A549 (cell line): ENCODE results near the gene CACNA1D. TPM values are rescaled to one million over a fixed set of nuclear protein-coding genes. Genes with fewer than 3 reads are reported as not detected.

Experiments used
- ATAC-seq, 2 experiments: fragments of 200-7000 bp in 1 of 2; fragments of >200 bp in 1 of 2; cut with Nextera tagmentation in 1 of 2; cut with Tn5 transposase in 1 of 2; 3 replicates each; pipeline versions ENCODE4 v1.8.0 to v1.9.1; 2018 to 2020; ENCODE audit warnings: mild to moderate bottlenecking in 1 of 2, moderate library complexity in 1 of 2
- CTCF ChIA-PET: fragments of 300-600 bp; sonication (Branson Sonifier 250); formaldehyde crosslinking; extraction: SDS; loops from one replicate; lab custom pipeline; 2021; ENCODE audit warnings: antibody characterized with exemption, inconsistent platforms; lab: Yijun Ruan, JAX
- POLR2A ChIA-PET: fragments of 350-600 bp; formaldehyde crosslinking; extraction: SDS; loops from one replicate; lab custom pipeline; 2021; ENCODE audit warnings: antibody characterized with exemption, inconsistent platforms; lab: Yijun Ruan, JAX
- DNase-seq, 2 experiments: peaks; one replicate each; pipeline versions ENCODE4 v3.0.0 to v3.0.0-alpha.2; 2011 to 2016; ENCODE audit warnings: low read depth in 1 of 2, low spot score in 1 of 2
- FAIRE-seq: peaks from 2 replicates; lab custom pipeline; 2011; peaks lifted over from hg19 to GRCh38; lab: Jason Lieb, UNC
- H3K27ac ChIP-seq, 2 experiments: fragments of >200 bp; sonication (Bioruptor Twin); formaldehyde crosslinking; 3 replicates each; pipeline ENCODE4 v1.5.1; 2016 to 2017
- H3K4me1 ChIP-seq: fragments of >200 bp; sonication (Bioruptor Twin); formaldehyde crosslinking; 3 replicates; pipeline ENCODE4 v1.6.1; 2016
- H3K4me2 ChIP-seq: fragments of >200 bp; sonication (Bioruptor Twin); formaldehyde crosslinking; 3 replicates; pipeline ENCODE4 v1.6.1; 2016
- H3K4me3 ChIP-seq: fragments of >200 bp; sonication (Bioruptor Twin); formaldehyde crosslinking; 3 replicates; pipeline ENCODE4 v1.5.1; 2016
- H3K9me3 ChIP-seq: fragments of >200 bp; sonication (Bioruptor Twin); formaldehyde crosslinking; 3 replicates; pipeline ENCODE4 v1.6.1; 2016
- CBX2 ChIP-seq: fragments of 200-600 bp; sonication (generic); IDR thresholded peaks from 2 replicates; pipeline ENCODE4 v1.6.1; 2016; ENCODE audit warnings: low read depth, mild to moderate bottlenecking, borderline replicate concordance
- CHD4 ChIP-seq: fragments of 200-600 bp; sonication (generic); IDR thresholded peaks from 2 replicates; pipeline ENCODE4 v1.6.1; 2016; ENCODE audit warnings: antibody characterized with exemption, mild to moderate bottlenecking, borderline replicate concordance
- EP300 ChIP-seq, 2 experiments: fragments of >200 bp; sonication (Bioruptor Twin); formaldehyde crosslinking; IDR thresholded peaks; 2 replicates in 1 of 2; 3 replicates in 1 of 2; pipeline ENCODE4 v1.6.1; 2016 to 2017
- FOSB ChIP-seq: fragments of 250-450 bp; sonication (Bioruptor Pico); IDR thresholded peaks from 2 replicates; pipeline ENCODE4 v1.5.0; 2020; ENCODE audit warnings: mild to moderate bottlenecking, moderate library complexity
- FOXS1 ChIP-seq: fragments of 250-450 bp; sonication (Bioruptor Pico); IDR thresholded peaks from 2 replicates; pipeline ENCODE4 v1.5.0; 2020; ENCODE audit warnings: mild to moderate bottlenecking, moderate library complexity
- GATA3 ChIP-seq: IDR thresholded peaks from 2 replicates; pipeline ENCODE4 v1.6.1; 2012; ENCODE audit warnings: borderline replicate concordance
- HDAC2 ChIP-seq: fragments of 200-600 bp; sonication (generic); IDR thresholded peaks from 2 replicates; pipeline ENCODE4 v1.6.1; 2016
- HEYL ChIP-seq: fragments of 250-450 bp; sonication (Bioruptor Pico); IDR thresholded peaks from 2 replicates; pipeline ENCODE4 v1.8.0; 2021; ENCODE audit warnings: mild to moderate bottlenecking, moderate library complexity
- HOXA7 ChIP-seq: fragments of 250-450 bp; sonication (Bioruptor Pico); IDR thresholded peaks from 2 replicates; pipeline ENCODE4 v1.5.0; 2020; ENCODE audit warnings: mild to moderate bottlenecking, moderate library complexity
- NR3C1 ChIP-seq: fragments of >200 bp; sonication (Bioruptor Twin); formaldehyde crosslinking; IDR thresholded peaks from 3 replicates; pipeline ENCODE4 v1.6.1; 2017
- POLR2A ChIP-seq: IDR thresholded peaks from 2 replicates; pipeline ENCODE4 v1.6.1; 2012; ENCODE audit warnings: mild to moderate bottlenecking, low read length
- RAD21 ChIP-seq, 2 experiments: fragments of >200 bp in 1 of 2; sonication (Bioruptor Twin) in 1 of 2; formaldehyde crosslinking in 1 of 2; IDR thresholded peaks in 1 of 2; conservative IDR thresholded peaks in 1 of 2; 2 replicates in 1 of 2; 3 replicates in 1 of 2; pipeline ENCODE4 v1.6.1; 2012 to 2018; ENCODE audit warnings: inconsistent platforms in 1 of 2
- SMC3 ChIP-seq: fragments of >200 bp; sonication (Bioruptor Twin); formaldehyde crosslinking; IDR thresholded peaks from 3 replicates; pipeline ENCODE4 v1.6.1; 2018; ENCODE audit warnings: inconsistent platforms
- TFCP2L1 ChIP-seq: fragments of 250-450 bp; sonication (Bioruptor Pico); IDR thresholded peaks from 2 replicates; pipeline ENCODE4 v1.5.0; 2021; ENCODE audit warnings: mild to moderate bottlenecking
- TP53 ChIP-seq: fragments of 250-450 bp; sonication (Bioruptor Pico); IDR thresholded peaks from 2 replicates; pipeline ENCODE4 v1.5.0; 2021; ENCODE audit warnings: mild to moderate bottlenecking, moderate library complexity
- ZC3H11A ChIP-seq: fragments of 450-650 bp; IDR thresholded peaks from 2 replicates; pipeline ENCODE4 v1.6.1; 2014; ENCODE audit warnings: antibody characterized with exemption, mild to moderate bottlenecking
- ZFP36 ChIP-seq: fragments of 450-650 bp; IDR thresholded peaks from 2 replicates; pipeline ENCODE4 v1.6.1; 2014; ENCODE audit warnings: borderline replicate concordance; ENCODE audit not compliant: partially characterized antibody
- WGBS: methylation state at CpG from one replicate; pipeline ENCODE4 v1.1.6; 2017; ENCODE audit errors: missing lambda C conversion rate; 5-methylcytosine and 5-hydroxymethylcytosine counted together
- polyA plus RNA-seq, 4 experiments: library from polyadenylated mRNA; depleted of rRNA in 3 of 4; stranded (reverse); fragments of >200 nt; fragmentation: RNase III in 1 of 4; extraction: RNeasy Plus Mini Kit Qiagen cat#74134 plus additional on column Dnase treatment in 1 of 4; gene quantifications; 2 replicates in 3 of 4; 3 replicates in 1 of 4; pipeline ENCODE4 v1.2.3, GENCODE V29; 2011 to 2017
- TF ChIP-seq, protein P1 (sequence below): fragments of >200 bp; sonication (Bioruptor Twin); formaldehyde crosslinking; IDR thresholded peaks from 2 replicates; pipeline ENCODE4 v1.6.1; 2016
- TF ChIP-seq, protein P2 (sequence below): IDR thresholded peaks from 2 replicates; pipeline ENCODE4 v1.6.1; 2012; ENCODE audit warnings: low read depth, borderline replicate concordance
- TF ChIP-seq, protein P3 (sequence below): fragments of 200-600 bp; sonication (generic); IDR thresholded peaks from 2 replicates; pipeline ENCODE4 v1.6.1; 2016; ENCODE audit warnings: antibody characterized with exemption, mild to moderate bottlenecking, moderate library complexity
- TF ChIP-seq, protein P4 (sequence below): IDR thresholded peaks from 2 replicates; pipeline ENCODE4 v1.6.1; 2012
- TF ChIP-seq, protein P5 (sequence below): fragments of >200 bp; sonication (Bioruptor Twin); formaldehyde crosslinking; IDR thresholded peaks from 3 replicates; pipeline ENCODE4 v1.5.1; 2016

The CACNA1D gene
- polyA plus RNA-seq, 2 of the 4 experiments (the other 2 are of a cell fraction), result 1.1 to 10.7 TPM

DNA sequence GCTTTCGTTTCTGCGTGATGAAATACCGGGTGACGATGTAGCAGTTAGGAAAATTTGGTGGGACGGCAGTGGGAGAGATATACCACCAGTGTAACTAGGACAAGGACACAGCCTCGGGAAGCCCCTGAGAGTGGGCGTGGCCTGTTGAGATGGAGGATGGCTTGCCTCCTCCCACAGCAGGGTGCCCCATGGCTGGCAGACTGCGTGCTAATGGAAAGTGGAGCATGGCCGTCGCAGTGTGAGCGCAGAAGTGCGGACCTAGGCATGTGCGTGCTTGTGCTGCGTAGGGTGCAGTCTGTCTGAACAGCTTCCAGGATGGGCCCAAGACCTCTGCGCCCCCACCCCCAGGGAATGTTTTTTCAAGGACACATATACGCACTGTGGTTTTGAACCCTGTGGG lies 295.0 kb downstream of the CACNA1D start:
- 81% methylated on average over 16 of the region's 16 CpGs for WGBS
- no peak overlapping the region for H3K4me3 ChIP-seq
- FAIRE-seq (no peak), DNase-seq (no peak), ATAC-seq (no peak)
- TF ChIP-seq NR3C1 (no peak), ZFP36 (no peak), ZC3H11A (no peak), TFCP2L1 (no peak), RAD21 (conservative IDR thresholded peaks at IDR 0.05 in 1 of 2, IDR thresholded peaks at IDR 0.05 in 1 of 2) (no peak), HEYL (CRISPR knock-in tag) (no peak), TP53 (no peak)
- TF ChIP-seq, protein P1, sequence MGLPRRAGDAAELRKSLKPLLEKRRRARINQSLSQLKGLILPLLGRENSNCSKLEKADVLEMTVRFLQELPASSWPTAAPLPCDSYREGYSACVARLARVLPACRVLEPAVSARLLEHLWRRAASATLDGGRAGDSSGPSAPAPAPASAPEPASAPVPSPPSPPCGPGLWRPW, result no peak
- TF ChIP-seq, protein P2, sequence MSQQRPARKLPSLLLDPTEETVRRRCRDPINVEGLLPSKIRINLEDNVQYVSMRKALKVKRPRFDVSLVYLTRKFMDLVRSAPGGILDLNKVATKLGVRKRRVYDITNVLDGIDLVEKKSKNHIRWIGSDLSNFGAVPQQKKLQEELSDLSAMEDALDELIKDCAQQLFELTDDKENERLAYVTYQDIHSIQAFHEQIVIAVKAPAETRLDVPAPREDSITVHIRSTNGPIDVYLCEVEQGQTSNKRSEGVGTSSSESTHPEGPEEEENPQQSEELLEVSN, result no peak
- H3K4me2 ChIP-seq, result no peak overlapping the region
- H3K4me1 ChIP-seq, result no peaks in the 10 kb centered on the region
- no peak overlapping the region for H3K27ac ChIP-seq
- no peaks in the 10 kb centered on the region for H3K9me3 ChIP-seq
- ChIA-PET CTCF (interaction anchor here (0.6 kb wide), 1 partner anchor 258 kb away, joined by 3 read pairs; no protein-coding TSS in a partner anchor), POLR2A (no interaction called here)

DNA sequence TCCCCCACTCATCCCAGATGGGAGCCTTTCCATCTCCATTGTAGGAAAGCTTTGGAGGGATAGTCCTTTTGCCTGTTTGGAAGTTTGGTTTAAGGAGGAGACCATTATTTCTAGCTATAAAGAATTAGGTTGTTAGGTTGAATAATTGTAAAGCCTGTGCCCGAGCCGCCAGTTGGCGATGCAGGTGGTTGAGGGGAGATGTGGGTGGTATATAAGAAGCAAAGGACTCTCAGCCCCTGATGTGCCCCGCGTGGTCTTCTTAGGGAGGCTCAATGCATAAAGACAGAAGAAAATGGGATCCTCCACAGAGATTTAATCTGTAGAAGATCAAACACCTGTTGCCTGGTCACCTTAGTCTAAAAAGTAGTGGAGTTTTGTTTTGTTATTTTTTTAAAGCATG lies 296.1 kb downstream of the CACNA1D start:
- no peak for TF ChIP-seq EP300 (IDR thresholded peaks at IDR 0.05)
- TF ChIP-seq ZFP36, result no peak
- TF ChIP-seq, protein P3, sequence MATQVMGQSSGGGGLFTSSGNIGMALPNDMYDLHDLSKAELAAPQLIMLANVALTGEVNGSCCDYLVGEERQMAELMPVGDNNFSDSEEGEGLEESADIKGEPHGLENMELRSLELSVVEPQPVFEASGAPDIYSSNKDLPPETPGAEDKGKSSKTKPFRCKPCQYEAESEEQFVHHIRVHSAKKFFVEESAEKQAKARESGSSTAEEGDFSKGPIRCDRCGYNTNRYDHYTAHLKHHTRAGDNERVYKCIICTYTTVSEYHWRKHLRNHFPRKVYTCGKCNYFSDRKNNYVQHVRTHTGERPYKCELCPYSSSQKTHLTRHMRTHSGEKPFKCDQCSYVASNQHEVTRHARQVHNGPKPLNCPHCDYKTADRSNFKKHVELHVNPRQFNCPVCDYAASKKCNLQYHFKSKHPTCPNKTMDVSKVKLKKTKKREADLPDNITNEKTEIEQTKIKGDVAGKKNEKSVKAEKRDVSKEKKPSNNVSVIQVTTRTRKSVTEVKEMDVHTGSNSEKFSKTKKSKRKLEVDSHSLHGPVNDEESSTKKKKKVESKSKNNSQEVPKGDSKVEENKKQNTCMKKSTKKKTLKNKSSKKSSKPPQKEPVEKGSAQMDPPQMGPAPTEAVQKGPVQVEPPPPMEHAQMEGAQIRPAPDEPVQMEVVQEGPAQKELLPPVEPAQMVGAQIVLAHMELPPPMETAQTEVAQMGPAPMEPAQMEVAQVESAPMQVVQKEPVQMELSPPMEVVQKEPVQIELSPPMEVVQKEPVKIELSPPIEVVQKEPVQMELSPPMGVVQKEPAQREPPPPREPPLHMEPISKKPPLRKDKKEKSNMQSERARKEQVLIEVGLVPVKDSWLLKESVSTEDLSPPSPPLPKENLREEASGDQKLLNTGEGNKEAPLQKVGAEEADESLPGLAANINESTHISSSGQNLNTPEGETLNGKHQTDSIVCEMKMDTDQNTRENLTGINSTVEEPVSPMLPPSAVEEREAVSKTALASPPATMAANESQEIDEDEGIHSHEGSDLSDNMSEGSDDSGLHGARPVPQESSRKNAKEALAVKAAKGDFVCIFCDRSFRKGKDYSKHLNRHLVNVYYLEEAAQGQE, result no peak
- TF ChIP-seq SMC3, result no peak
- TF ChIP-seq POLR2A, result no peak
- TF ChIP-seq, protein P4, sequence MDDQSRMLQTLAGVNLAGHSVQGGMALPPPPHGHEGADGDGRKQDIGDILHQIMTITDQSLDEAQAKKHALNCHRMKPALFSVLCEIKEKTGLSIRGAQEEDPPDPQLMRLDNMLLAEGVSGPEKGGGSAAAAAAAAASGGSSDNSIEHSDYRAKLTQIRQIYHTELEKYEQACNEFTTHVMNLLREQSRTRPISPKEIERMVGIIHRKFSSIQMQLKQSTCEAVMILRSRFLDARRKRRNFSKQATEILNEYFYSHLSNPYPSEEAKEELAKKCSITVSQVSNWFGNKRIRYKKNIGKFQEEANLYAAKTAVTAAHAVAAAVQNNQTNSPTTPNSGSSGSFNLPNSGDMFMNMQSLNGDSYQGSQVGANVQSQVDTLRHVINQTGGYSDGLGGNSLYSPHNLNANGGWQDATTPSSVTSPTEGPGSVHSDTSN, result no peak
- TF ChIP-seq, protein P5, sequence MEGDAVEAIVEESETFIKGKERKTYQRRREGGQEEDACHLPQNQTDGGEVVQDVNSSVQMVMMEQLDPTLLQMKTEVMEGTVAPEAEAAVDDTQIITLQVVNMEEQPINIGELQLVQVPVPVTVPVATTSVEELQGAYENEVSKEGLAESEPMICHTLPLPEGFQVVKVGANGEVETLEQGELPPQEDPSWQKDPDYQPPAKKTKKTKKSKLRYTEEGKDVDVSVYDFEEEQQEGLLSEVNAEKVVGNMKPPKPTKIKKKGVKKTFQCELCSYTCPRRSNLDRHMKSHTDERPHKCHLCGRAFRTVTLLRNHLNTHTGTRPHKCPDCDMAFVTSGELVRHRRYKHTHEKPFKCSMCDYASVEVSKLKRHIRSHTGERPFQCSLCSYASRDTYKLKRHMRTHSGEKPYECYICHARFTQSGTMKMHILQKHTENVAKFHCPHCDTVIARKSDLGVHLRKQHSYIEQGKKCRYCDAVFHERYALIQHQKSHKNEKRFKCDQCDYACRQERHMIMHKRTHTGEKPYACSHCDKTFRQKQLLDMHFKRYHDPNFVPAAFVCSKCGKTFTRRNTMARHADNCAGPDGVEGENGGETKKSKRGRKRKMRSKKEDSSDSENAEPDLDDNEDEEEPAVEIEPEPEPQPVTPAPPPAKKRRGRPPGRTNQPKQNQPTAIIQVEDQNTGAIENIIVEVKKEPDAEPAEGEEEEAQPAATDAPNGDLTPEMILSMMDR, result no peak
- TF ChIP-seq HOXA7 (CRISPR knock-in tag), result no peak
- TF ChIP-seq FOXS1, result no peak
- TF ChIP-seq FOSB (CRISPR knock-in tag), result no peak
- TF ChIP-seq CBX2, result no peak
- no peak for TF ChIP-seq GATA3
- TF ChIP-seq CHD4, result no peak
- no peak for TF ChIP-seq HDAC2
- WGBS, result 94% methylated on average over 5 of the region's 5 CpGs
- H3K9me3 ChIP-seq, result no peaks in the 10 kb centered on the region
- H3K4me1 ChIP-seq, result no peaks in the 10 kb centered on the region
- DNase-seq (no peak), ATAC-seq (no peak), FAIRE-seq (no peak)
- POLR2A ChIA-PET, result no interaction called here
- CTCF ChIA-PET, result no interaction called here
- H3K4me2 ChIP-seq, result no peak overlapping the region
- H3K27ac ChIP-seq, result no peak overlapping the region
- no peak overlapping the region for H3K4me3 ChIP-seq
